Measurements from ENCODE around the gene MRPL17.

DNA sequence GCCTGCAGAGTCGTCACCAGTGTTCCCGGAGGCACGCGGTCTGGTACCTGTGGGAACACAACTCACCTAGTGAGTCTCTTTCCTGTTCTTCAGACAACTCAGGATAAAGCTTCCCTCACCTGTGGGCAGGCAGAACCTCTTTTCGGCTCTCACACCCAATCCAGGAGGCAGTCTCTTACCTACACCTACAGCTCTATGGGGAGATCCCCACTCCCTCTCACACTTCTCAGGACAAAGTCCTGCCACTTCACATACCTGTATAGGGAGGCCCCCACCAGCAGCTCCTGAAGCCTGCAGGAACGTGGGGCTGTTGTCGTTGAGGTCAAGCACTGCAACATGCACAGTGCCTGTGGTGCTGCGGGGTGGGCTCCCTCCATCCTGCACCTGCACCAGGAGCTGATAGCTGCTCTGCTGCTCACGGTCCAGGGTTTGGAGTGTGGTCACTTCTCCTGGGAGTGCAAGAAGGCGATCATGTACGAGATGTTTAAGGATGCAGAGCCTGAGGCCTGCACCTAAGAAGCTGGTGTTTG lies 51.7 kb downstream of the MRPL17 start:
- no peak for TF ChIP-seq CTCF (IDR thresholded peaks at IDR 0.05; ENCODE audit: insufficient read depth, low read depth, low read length)
- TF ChIP-seq EZH2 (IDR thresholded peaks at IDR 0.05; ENCODE audit: insufficient read depth, low read length) = no peak

Measured in astrocyte (in vitro differentiated cells and primary cell).